T-helper 22 cell (primary cell): ENCODE results near the gene SMCR8.
A peak's percentile ranks its signal among the peaks of the same experiment; 100 is the strongest.
"Not testable (repeated sequence)": the region's sequence is repeated elsewhere in the genome, so short reads cannot be mapped to it uniquely, and the experiment has no call there.

ENCODE experiments used
- DNase-seq: peaks from one replicate; pipeline ENCODE4 v3.0.0-alpha.2; 2020; ENCODE audit warnings: low read depth

Gene SMCR8

GRCh38 chr17:18314731-18315561, at the start of gene SMCR8, which contains the start of gene TOP3A:
TSS of gene SMCR8 (plus strand) at chr17:18315293. CDS start at chr17:18315790, 497 bp downstream.
TSS of gene TOP3A (minus strand) at chr17:18314994. CDS start at chr17:18314778, 216 bp downstream.
- peak; percentile 99 for DNase-seq

- no peak for DNase-seq
Measured at GRCh38 chr17:18267366-18267765, 47.7 kb upstream of the SMCR8 start.

DNA sequence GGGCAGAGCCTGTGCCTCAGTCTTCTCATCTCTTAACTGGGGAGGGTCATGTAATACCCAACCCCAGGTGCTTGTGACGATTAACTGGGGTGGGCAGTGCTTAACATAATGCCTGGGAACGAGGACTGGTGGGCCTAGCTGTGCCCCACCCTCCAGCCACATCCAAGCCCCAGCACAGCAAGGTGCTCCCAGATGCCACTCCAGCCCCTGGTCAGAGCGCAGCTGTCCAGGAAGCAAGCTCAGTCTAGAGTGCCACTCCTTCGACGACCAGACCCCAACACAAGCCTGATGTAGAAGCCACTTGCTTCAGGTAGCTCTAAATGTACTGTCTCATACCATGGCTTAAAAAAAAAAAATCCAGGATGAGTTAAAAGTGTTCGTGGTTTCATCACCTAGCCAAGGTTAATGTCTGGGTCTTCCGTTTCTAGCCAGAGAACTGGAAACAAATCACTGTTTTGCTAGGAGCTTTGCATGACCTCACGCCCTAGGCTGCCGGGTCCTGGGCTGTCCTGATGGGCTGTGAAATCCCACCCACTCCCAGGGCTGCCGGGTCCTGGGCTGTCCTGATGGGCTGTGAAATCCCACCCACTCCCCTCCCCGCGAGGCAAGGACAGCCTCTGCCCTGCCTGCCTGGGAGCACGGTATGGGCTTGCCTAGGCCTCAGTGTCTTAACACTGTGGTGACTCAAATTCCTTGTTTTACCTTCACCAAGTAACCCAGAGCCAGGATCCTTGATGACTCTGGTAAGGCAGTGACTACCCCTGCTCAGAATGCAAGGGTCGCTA, 47.0 kb upstream of the SMCR8 start:
- no peak for DNase-seq

- DNase-seq, result no peak
Measured at GRCh38 chr17:18270046-18270931, 44.8 kb upstream of the SMCR8 start.

GRCh38 chr17:18277076-18277475, 38.0 kb upstream of the SMCR8 start:
- no peak for DNase-seq

GRCh38 chr17:18278867-18279266, 36.2 kb upstream of the SMCR8 start:
- no peak for DNase-seq

GRCh38 chr17:18280249-18280648, 34.8 kb upstream of the SMCR8 start:
- no peak for DNase-seq

- DNase-seq, result no peak
Measured at GRCh38 chr17:18280766-18281371, 34.2 kb upstream of the SMCR8 start.

DNA sequence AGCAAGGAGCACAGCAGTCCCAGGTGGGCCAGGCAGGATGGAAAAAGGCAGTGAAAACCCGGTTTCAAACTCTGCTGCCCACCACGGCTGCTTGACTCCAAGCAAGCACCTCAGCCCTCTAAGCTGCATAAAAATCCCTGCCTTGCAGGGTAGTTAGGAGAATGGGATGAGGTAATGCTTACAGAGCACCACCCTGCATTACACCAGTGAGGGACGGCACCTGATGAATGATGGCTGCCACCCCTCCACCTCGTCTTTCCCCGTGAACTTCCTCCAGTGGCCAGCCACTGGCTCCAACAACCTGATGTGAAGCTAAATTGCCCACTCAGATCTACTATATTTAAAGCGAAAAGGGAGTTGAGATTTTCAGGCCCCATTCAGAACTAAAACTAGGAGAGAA, 33.3 kb upstream of the SMCR8 start:
- DNase-seq, result no peak

DNA sequence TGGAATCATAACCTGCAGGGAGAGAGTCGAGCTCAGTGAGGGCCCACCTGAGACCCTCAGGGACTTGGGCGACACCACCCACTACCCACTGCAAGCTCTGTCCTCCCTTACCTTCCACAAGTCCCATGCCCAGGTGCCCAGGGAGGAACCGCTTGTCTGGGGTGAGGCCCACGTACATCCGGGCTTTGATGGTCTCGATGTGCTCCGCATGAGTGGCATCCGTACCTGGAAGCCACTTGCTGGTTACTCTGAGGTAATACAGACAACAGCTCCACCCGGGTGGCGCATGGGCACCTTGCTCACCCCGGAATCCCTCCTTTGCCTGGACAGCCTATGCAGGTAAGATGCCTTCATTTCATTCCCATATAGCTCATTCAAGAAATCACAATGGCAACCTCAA, 29.8 kb upstream of the SMCR8 start:
- DNase-seq, result no peak

- DNase-seq, result no peak
Measured at GRCh38 chr17:18291718-18292540, 23.2 kb upstream of the SMCR8 start.

- DNase-seq, result not testable (repeated sequence)
Measured at GRCh38 chr17:18298061-18298460, 17.0 kb upstream of the SMCR8 start.

DNA sequence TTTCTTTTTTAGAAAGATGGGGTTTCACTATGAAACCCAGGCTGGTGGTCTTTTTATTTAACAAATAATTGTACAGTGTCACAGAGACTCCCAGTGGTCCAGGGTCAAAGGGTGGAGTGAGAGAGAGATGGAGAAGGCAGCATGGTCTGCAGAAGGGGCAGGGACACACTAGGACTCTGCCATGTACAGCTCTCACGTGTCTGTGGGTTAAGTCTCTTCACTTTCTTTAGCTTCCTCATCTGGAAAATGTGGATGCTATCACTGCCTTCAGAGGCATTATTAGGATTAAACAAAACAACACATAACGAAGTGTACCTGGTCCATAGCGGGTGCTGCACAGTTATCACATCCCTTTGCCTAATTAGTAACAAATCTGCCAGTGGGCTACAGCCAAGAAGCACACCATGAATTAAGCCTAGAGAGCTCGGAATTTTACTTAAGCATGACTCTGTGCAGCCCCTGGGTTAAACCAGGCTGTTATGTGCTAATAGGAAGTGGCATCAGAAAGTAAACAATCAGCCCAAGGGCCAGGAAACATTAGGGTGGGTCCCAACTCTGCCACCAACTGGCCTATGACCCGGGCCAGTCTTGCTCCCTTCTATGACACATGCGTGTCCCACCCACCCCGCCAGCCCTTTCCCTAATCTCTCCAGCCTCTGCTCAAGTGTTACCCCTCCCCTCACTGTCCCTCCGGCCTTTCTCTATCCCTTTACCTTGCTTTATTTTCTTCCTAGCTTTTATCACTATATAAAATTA, 14.2 kb upstream of the SMCR8 start:
- no peak for DNase-seq

- DNase-seq, result not testable (repeated sequence)
Measured at GRCh38 chr17:18303206-18303605, 11.9 kb upstream of the SMCR8 start.

DNA sequence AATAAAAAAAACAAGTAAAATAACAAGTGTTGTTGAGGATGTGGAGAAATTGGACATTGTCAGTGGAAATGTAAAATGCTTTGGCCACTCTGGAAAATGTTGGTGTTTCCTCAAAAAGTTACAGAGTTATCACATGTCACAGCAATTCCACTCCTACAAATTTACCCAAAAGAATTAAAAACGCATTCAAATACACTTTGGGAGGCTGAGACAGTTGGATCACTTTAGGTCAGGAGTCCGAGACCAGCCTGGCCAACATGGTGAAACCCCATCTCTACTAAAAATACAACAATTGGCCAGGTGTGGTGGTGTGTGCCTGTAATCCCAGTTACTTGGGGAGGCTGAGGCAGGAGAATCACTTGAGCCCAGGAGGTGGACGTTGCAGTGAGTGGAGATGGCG, 5.9 kb upstream of the SMCR8 start:
- no peak for DNase-seq

DNA sequence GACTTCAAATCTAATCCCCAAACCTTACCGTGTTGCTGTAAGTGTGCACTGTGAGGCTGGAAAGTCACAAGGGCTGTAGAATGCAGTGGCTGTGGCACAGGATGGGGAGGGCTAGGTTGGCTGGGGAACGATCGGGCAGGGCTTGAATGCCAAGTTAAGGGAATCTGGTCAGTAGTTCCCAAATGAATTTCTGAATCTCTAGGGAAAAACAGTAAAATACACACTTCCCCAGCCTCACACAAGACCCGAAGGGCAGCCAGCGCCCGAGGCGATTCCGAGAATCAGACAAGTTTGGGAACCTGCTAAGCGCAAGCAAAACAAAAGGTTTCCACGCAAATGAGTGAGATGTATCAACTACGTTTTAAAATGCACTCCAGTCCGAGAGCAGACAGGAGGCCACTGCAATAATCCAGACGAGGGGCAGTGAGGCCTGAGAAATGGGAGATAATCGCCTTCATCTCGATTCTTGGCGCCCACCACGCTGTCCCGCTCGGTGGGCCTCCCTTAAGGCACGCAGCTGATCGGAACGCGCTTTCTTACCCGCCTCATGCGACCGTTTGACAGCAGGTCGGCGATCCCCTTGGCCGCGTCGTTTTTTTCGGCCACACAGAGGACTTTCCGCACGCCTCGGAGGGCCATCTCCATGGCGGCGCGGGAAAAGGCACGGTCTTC, 898 bp upstream of the SMCR8 start:
- DNase-seq, result no peak

GRCh38 chr17:18315562-18315922, 449 bp downstream of the SMCR8 start:
- peak; percentile 18 for DNase-seq

DNA sequence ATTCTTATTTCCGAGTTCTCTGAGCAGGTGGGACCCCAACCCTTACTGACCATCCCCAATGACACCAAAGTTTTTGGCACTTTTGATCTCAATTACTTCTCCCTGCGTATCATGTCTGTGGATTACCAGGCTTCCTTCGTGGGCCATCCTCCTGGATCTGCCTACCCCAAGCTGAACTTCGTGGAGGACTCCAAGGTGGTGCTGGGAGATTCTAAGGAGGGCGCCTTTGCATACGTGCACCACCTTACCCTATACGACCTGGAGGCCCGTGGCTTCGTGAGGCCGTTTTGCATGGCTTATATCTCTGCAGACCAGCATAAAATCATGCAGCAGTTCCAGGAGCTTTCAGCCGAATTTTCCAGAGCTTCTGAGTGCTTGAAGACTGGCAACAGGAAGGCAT, 868 bp downstream of the SMCR8 start:
- DNase-seq, result no peak

- DNase-seq, result no peak
Measured at GRCh38 chr17:18318117-18318516, 3.0 kb downstream of the SMCR8 start.
